GM12873 (cell line): ENCODE measurements around the gene KCNB1.
A peak's percentile ranks its signal among the peaks of the same experiment; 100 is the strongest.

Experiments
- TF ChIP-seq, protein P1 (sequence below): IDR thresholded peaks from 2 replicates; pipeline ENCODE4 v1.5.1; 2012; ENCODE audit warnings: low read depth, mild to moderate bottlenecking, moderate library complexity, low read length, control low read depth; ENCODE audit not compliant: insufficient read depth; ENCODE audit errors: missing control alignments

The KCNB1 gene

DNA sequence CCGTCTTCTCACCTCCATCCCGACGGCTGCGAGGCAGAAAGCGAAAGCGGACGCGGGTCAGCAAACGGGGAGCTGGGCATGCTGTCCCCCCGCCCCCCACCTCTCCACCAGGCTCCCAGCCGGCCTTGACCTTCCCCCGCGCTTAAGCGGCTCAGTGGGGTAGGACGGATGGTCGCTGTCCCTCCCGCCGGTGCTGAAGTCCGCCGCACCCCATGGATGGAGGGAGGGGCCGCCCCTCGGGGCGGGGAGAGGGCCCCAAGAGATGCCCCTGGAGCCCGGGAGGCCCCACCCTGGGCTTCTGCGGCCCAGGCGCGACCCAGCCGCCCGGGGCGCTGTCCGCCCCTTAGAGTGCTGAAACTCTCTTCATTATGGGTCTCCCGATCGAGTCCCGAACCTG is at the start of gene KCNB1:
Gene KCNB1 (minus strand): TSS at position 48 of the 397 bp plus-strand sequence. CDS start 188 bp downstream, outside the sequence.
- TF ChIP-seq, protein P1, sequence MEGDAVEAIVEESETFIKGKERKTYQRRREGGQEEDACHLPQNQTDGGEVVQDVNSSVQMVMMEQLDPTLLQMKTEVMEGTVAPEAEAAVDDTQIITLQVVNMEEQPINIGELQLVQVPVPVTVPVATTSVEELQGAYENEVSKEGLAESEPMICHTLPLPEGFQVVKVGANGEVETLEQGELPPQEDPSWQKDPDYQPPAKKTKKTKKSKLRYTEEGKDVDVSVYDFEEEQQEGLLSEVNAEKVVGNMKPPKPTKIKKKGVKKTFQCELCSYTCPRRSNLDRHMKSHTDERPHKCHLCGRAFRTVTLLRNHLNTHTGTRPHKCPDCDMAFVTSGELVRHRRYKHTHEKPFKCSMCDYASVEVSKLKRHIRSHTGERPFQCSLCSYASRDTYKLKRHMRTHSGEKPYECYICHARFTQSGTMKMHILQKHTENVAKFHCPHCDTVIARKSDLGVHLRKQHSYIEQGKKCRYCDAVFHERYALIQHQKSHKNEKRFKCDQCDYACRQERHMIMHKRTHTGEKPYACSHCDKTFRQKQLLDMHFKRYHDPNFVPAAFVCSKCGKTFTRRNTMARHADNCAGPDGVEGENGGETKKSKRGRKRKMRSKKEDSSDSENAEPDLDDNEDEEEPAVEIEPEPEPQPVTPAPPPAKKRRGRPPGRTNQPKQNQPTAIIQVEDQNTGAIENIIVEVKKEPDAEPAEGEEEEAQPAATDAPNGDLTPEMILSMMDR: no peak

DNA sequence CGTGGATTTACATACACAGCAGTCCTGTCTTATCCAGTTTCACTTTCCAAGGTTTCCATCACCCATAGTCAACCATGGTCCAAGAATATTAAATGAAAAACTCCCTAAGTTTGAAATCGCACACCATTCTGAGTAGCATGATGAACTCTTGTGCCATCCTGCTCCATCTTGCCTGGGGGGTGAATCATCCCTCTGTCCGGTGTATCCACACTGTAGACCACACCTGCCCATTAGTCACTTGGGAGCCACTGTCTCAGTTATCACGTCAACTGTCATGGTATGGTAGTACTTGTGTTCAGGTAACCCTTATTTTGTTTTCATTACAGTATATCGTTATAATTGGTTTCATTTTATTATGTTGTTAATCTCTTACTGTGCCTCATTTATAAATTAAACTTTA is 47.0 kb upstream of the KCNB1 start:
- TF ChIP-seq, protein P1: no peak

DNA sequence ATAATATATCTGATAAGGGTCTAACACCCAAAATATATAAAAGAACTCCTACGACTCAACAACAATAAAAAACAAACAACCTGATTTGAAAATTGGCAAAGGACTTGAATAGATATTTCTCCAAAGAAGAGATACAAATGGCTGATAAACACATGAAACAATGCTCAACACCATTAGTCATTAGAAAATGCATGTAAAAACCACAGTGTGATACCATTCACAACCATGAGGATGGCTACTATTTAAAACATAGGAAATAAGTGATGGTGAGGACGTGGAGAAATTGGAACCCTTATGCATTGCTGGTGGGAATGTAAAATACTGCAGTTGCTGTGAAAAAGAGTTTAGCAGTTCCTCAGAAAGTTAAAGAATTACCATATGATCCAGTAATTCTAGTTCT is 44.1 kb upstream of the KCNB1 start:
- TF ChIP-seq, protein P1: no peak

DNA sequence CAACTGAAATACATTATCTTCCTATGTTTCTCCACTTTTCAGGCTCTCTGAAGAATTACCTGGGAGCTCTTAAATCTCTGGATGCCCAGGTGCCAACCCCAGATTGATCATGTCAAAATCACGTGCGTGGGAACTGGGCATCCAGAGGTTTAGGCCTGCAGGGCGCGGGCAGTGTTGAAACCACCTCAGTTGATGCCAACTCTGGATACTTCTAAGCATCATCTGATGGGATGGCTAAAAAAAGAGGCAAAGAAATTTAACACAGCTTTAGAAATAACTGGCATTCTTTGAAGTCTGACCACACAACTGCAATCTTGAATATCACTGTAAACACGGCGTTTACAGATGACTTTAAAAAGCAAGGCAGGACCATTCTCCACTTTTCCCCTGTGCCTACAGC is 43.6 kb upstream of the KCNB1 start:
- TF ChIP-seq, protein P1: no peak

DNA sequence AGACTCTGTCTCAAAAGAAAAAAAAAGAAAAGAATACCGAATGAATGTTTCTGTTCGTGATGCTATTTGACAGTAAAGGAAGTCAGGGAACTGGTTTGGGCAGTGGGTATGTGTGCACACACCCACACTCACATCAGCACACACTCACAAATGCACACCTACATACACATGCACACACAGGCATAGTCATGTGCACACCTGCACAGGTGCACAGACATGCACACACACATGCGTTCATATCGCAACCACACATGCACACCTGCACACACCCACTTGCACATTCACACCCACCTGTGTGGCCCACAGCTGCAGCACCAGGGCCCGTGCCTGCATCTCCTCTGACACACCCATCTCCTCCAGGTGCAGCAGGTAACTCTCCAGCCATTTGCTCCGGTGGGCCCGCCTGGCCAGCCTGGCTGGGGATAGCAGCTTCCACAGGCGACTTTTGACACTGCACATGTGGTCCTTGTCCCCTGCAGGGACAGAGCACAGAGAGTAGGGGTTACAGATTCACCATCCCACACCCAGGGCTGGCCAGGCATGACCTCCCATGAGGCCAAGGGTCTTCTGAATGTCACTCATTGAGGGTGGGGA is 41.4 kb upstream of the KCNB1 start:
- TF ChIP-seq, protein P1: no peak

DNA sequence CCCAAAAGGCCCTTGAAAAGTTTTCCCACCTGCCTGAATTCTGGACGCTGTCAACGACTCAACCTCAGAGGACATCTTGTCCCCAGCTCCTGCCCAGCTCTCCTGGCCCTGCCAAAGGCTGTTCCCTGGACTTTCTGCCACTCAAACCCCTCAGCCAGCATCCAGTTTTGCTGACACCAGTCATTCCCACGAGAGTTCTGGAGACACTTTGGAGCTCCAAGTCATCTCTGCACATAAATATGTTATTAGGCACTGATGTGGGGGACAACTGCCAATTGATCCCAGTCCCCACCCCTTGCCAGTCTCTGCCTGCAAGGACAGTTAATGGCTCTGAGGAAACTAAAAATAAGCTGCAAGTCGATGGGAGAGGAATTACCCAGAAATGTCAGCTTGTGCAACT is 38.9 kb upstream of the KCNB1 start:
- TF ChIP-seq, protein P1: no peak

DNA sequence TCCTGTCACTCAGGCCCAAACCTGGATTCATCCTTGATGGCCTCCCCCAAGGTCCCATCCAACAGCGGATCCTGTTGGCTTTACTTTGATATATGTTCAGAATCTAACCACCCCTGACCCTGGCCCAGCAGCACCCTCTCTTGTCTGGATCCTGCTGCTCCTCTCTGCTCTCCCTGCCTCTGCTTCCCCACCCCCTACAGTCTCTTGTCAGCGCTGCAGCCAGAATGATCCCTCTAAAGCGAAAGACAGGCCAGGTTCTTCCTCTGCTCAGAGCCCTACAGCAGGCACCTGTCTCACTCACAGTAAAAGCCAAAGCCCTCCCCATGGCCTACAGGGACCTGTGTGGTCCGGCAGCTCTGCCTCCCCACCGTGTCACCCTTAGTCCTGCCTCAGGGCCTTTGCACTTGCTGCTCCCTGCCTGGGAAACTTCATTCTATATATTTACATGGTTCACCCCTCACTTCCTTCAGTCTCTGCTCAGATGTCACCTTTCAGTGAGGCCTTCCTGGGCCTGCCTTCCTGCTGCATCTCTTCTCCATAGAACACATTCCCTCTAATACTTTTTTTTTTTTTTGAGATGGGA is 37.4 kb upstream of the KCNB1 start:
- TF ChIP-seq, protein P1: peak; percentile 10
